ENCODE data around the gene CASP8.

Gene CASP8

DNA sequence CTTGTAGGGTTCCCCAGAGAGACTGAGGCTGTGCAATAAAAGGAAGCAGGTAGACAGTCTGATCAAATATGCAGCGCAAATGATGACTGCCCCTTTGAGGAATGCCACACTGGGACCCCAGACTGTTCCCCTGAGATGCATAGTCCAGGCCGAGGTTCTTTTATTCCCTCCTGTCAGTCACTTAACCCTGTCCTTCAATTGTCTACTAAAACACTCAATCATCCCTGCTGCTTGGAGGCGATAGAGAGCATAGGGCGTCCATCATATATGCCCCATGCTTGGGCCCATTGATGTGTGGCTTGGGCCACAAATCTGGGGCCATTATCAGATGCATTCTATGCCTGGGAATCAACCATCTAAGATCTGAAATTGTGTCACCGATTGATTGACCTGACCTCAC, 15.5 kb upstream of the CASP8 start:
- TF ChIP-seq TCF4 (CRISPR knock-in tag; IDR thresholded peaks at IDR 0.05; ENCODE audit: borderline replicate concordance) = no peak
- TF ChIP-seq, protein P1, sequence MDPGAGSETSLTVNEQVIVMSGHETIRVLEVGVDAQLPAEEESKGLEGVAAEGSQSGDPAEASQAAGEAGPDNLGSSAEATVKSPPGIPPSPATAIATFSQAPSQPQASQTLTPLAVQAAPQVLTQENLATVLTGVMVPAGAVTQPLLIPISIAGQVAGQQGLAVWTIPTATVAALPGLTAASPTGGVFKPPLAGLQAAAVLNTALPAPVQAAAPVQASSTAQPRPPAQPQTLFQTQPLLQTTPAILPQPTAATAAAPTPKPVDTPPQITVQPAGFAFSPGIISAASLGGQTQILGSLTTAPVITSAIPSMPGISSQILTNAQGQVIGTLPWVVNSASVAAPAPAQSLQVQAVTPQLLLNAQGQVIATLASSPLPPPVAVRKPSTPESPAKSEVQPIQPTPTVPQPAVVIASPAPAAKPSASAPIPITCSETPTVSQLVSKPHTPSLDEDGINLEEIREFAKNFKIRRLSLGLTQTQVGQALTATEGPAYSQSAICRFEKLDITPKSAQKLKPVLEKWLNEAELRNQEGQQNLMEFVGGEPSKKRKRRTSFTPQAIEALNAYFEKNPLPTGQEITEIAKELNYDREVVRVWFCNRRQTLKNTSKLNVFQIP (CRISPR knock-in tag; IDR thresholded peaks at IDR 0.05; ENCODE audit: borderline replicate concordance, low read depth) = no peak
- TF ChIP-seq ISL1 (CRISPR knock-in tag; IDR thresholded peaks at IDR 0.05) = no peak
- TF ChIP-seq, protein P2, sequence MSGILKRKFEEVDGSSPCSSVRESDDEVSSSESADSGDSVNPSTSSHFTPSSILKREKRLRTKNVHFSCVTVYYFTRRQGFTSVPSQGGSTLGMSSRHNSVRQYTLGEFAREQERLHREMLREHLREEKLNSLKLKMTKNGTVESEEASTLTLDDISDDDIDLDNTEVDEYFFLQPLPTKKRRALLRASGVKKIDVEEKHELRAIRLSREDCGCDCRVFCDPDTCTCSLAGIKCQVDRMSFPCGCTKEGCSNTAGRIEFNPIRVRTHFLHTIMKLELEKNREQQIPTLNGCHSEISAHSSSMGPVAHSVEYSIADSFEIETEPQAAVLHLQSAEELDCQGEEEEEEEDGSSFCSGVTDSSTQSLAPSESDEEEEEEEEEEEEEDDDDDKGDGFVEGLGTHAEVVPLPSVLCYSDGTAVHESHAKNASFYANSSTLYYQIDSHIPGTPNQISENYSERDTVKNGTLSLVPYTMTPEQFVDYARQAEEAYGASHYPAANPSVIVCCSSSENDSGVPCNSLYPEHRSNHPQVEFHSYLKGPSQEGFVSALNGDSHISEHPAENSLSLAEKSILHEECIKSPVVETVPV (CRISPR knock-in tag; IDR thresholded peaks at IDR 0.05) = no peak
- TF ChIP-seq ZFP3 (CRISPR knock-in tag; IDR thresholded peaks at IDR 0.05) = no peak
- TF ChIP-seq BACH2 (CRISPR knock-in tag; IDR thresholded peaks at IDR 0.05; ENCODE audit: borderline replicate concordance) = no peak
- TF ChIP-seq CSDC2 (CRISPR knock-in tag; IDR thresholded peaks at IDR 0.05) = no peak
- TF ChIP-seq, protein P3, sequence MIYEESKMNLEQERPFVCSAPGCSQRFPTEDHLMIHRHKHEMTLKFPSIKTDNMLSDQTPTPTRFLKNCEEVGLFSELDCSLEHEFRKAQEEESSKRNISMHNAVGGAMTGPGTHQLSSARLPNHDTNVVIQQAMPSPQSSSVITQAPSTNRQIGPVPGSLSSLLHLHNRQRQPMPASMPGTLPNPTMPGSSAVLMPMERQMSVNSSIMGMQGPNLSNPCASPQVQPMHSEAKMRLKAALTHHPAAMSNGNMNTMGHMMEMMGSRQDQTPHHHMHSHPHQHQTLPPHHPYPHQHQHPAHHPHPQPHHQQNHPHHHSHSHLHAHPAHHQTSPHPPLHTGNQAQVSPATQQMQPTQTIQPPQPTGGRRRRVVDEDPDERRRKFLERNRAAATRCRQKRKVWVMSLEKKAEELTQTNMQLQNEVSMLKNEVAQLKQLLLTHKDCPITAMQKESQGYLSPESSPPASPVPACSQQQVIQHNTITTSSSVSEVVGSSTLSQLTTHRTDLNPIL (CRISPR knock-in tag; IDR thresholded peaks at IDR 0.05; ENCODE audit: low read depth) = no peak
- no peak for TF ChIP-seq ESRRG (CRISPR knock-in tag; IDR thresholded peaks at IDR 0.05)
- no peak for TF ChIP-seq ZC3H10 (CRISPR knock-in tag; IDR thresholded peaks at IDR 0.05)
- no peak for TF ChIP-seq PPARA (CRISPR knock-in tag; IDR thresholded peaks at IDR 0.05; ENCODE audit: borderline replicate concordance)
- TF ChIP-seq OSR1 (CRISPR knock-in tag; IDR thresholded peaks at IDR 0.05) = no peak
- ATAC-seq = no peak

DNA sequence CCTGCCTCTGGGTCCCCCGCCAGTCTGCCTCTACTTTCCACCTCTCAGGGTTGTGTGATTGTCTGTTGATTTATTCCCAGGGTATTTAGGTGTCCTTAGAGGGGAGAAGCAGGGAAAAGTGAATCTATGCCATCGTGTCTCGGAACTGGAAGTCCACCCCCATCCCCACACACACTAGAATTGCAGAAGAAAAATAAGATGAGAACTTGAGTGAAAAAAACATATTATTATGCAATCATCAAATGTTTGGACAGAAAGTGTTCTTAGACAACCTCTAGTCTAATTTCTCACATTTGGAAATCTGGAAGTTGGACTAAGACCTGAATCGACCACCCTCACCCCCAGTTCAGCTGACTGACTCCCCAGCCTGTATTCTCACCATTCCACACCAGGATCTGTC, 14.1 kb upstream of the CASP8 start:
- no peak for ATAC-seq
- TF ChIP-seq, protein P4, sequence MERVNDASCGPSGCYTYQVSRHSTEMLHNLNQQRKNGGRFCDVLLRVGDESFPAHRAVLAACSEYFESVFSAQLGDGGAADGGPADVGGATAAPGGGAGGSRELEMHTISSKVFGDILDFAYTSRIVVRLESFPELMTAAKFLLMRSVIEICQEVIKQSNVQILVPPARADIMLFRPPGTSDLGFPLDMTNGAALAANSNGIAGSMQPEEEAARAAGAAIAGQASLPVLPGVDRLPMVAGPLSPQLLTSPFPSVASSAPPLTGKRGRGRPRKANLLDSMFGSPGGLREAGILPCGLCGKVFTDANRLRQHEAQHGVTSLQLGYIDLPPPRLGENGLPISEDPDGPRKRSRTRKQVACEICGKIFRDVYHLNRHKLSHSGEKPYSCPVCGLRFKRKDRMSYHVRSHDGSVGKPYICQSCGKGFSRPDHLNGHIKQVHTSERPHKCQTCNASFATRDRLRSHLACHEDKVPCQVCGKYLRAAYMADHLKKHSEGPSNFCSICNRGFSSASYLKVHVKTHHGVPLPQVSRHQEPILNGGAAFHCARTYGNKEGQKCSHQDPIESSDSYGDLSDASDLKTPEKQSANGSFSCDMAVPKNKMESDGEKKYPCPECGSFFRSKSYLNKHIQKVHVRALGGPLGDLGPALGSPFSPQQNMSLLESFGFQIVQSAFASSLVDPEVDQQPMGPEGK (CRISPR knock-in tag; IDR thresholded peaks at IDR 0.05; ENCODE audit: borderline replicate concordance) = no peak
- TF ChIP-seq BACH2 (CRISPR knock-in tag; IDR thresholded peaks at IDR 0.05; ENCODE audit: borderline replicate concordance) (no peak), ESRRG (CRISPR knock-in tag; IDR thresholded peaks at IDR 0.05) (no peak), SNAI2 (CRISPR knock-in tag; IDR thresholded peaks at IDR 0.05) (no peak), TCF4 (CRISPR knock-in tag; IDR thresholded peaks at IDR 0.05; ENCODE audit: borderline replicate concordance) (no peak), ARNTL (CRISPR knock-in tag; IDR thresholded peaks at IDR 0.05; ENCODE audit: borderline replicate concordance, low read depth) (no peak), ZNF70 (CRISPR knock-in tag; IDR thresholded peaks at IDR 0.05) (no peak), ZFP30 (CRISPR knock-in tag; IDR thresholded peaks at IDR 0.05) (no peak), OSR1 (CRISPR knock-in tag; IDR thresholded peaks at IDR 0.05) (no peak), ZNF565 (CRISPR knock-in tag; conservative IDR thresholded peaks at IDR 0.05; ENCODE audit: low read depth) (no peak), PPARA (CRISPR knock-in tag; IDR thresholded peaks at IDR 0.05; ENCODE audit: borderline replicate concordance) (no peak), CSDC2 (CRISPR knock-in tag; IDR thresholded peaks at IDR 0.05) (no peak)
- TF ChIP-seq, protein P5, sequence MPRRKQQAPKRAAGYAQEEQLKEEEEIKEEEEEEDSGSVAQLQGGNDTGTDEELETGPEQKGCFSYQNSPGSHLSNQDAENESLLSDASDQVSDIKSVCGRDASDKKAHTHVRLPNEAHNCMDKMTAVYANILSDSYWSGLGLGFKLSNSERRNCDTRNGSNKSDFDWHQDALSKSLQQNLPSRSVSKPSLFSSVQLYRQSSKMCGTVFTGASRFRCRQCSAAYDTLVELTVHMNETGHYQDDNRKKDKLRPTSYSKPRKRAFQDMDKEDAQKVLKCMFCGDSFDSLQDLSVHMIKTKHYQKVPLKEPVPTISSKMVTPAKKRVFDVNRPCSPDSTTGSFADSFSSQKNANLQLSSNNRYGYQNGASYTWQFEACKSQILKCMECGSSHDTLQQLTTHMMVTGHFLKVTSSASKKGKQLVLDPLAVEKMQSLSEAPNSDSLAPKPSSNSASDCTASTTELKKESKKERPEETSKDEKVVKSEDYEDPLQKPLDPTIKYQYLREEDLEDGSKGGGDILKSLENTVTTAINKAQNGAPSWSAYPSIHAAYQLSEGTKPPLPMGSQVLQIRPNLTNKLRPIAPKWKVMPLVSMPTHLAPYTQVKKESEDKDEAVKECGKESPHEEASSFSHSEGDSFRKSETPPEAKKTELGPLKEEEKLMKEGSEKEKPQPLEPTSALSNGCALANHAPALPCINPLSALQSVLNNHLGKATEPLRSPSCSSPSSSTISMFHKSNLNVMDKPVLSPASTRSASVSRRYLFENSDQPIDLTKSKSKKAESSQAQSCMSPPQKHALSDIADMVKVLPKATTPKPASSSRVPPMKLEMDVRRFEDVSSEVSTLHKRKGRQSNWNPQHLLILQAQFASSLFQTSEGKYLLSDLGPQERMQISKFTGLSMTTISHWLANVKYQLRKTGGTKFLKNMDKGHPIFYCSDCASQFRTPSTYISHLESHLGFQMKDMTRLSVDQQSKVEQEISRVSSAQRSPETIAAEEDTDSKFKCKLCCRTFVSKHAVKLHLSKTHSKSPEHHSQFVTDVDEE (CRISPR knock-in tag; IDR thresholded peaks at IDR 0.05) = no peak
- TF ChIP-seq, protein P1 (CRISPR knock-in tag; IDR thresholded peaks at IDR 0.05; ENCODE audit: borderline replicate concordance, low read depth) = no peak
- TF ChIP-seq, protein P3 (CRISPR knock-in tag; IDR thresholded peaks at IDR 0.05; ENCODE audit: low read depth) = no peak
- TF ChIP-seq, protein P2 (CRISPR knock-in tag; IDR thresholded peaks at IDR 0.05) = no peak
